ENCODE measurements around the gene CASD1. TPM values are rescaled to one million over a fixed set of nuclear protein-coding genes. Genes with fewer than 3 reads are reported as not detected.

CASD1 gene
- 14.6 and 22.6 TPM in 2 replicates for total RNA-seq

GRCh38 chr7:94509264-94509886, at the start of gene CASD1:
Gene CASD1, plus strand, starts transcription at chr7:94509809. Its CDS starts 276 bp downstream, at chr7:94510085.

Other genes starting within 250 kb of the CASD1 start
- 21.8 and 63.1 TPM in 2 replicates for gene COL1A2, start 114.9 kb upstream of the CASD1 start, total RNA-seq
- 55.5 and 63.5 TPM in 2 replicates for gene SGCE, start 146.3 kb downstream of the CASD1 start, total RNA-seq

Measured in epithelial cell of umbilical artery (primary cell).